Pancreas (tissue), 10 donors: Measurements from ENCODE around the gene RFX8. TPM values are rescaled to one million over a fixed set of nuclear protein-coding genes. Genes with fewer than 3 reads are reported as not detected.

Source experiments
- ATAC-seq, 4 donors: fragments of 200-7000 bp; cut with Tn5 transposase; one replicate each; pipeline versions ENCODE4 v1.8.0 to v1.9.1; 2020; ENCODE audit warnings: mild to moderate bottlenecking in 4 of 4, moderate library complexity in 4 of 4
- DNase-seq, 6 donors: peaks; one replicate each; pipeline ENCODE4 v3.0.0-alpha.2; 2020
- FAIRE-seq: peaks from 2 replicates; lab custom pipeline; 2012; peaks lifted over from hg19 to GRCh38; lab: Jason Lieb, UNC
- H3K27ac ChIP-seq, 4 donors: fragments of 200-600 bp; sonication (generic); 1 replicate in 3 of 4; 2 replicates in 1 of 4; pipeline versions ENCODE4 v1.5.0 to v1.8.0; 2020
- H3K27me3 ChIP-seq, 4 donors: fragments of 200-600 bp; one replicate each; pipeline ENCODE4 v1.8.0; 2021
- H3K36me3 ChIP-seq, 3 donors: fragments of 200-600 bp; sonication (generic) in 1 of 3; one replicate each; pipeline versions ENCODE4 v1.5.0 to v1.8.0; 2020 to 2021
- H3K4me1 ChIP-seq, 3 donors: fragments of 200-600 bp; one replicate each; pipeline ENCODE4 v1.8.0; 2021
- H3K4me3 ChIP-seq, 4 donors: fragments of 200-600 bp; sonication (generic) in 2 of 4; one replicate each; pipeline versions ENCODE4 v1.5.0 to v1.8.0; 2020 to 2021
- H3K9me3 ChIP-seq, 4 donors: fragments of 200-600 bp; one replicate each; pipeline ENCODE4 v1.8.0; 2021
- WGBS, 2 donors: extraction: QIAGEN DNeasy Blood & Tissue Kit; methylation state at CpG; one replicate each; pipeline ENCODE4 v1.1.7; 2013; 5-methylcytosine and 5-hydroxymethylcytosine counted together
- intact Hi-C, 3 donors: fragments of 100-400 bp; cut with DNase I; formaldehyde crosslinking; loops; one replicate each; pipeline versions ENCODE4 v1.11.1 to v1.14.2; 2022
- polyA plus RNA-seq, 2 donors: library from polyadenylated mRNA; stranded (reverse); fragments of 200-250 nt; gene quantifications; one replicate each; pipeline ENCODE4 v1.2.3, GENCODE V29; 2013
- total RNA-seq, 6 donors: library from RNA; stranded (reverse); fragmentation: NEBNext Ultra II Directional in 4 of 6; extraction: Animal tissue kit (Norgen Biotek cat#: 25700) in 4 of 6; gene quantifications; one replicate each; pipeline versions ENCODE4 v1.2.1 to v1.2.4, GENCODE V29; 2021 to 2023
- TF ChIP-seq, protein P1 (sequence below), 4 donors: fragments of 200-600 bp; sonication (generic) in 3 of 4; IDR thresholded peaks; one replicate each; pipeline versions ENCODE4 v1.5.0 to v1.8.0; 2021; ENCODE audit warnings: antibody characterized with exemption in 4 of 4
- donor health status: healthy with polysubstance abuse.
- donor health status: DM: no; HTN: no; CAD: no; lungs with moderate emphysema.
- donor health status: DM: no; HTN: no; CAD: no.
- donor health status: control.
- donor health status: control.
- donor health status: Bipolar disorder and iron deficiency.
- donor health status: DM: yes; HTN: yes; CAD: no.
- donor health status: DM: no; HTN: no; CAD: no.
- donor health status: DM: no; HTN: no; CAD: no.
- donor health status: DM: yes; HTN: yes; CAD: no.

The RFX8 gene
- total and polyA plus RNA-seq, 8 donors = 0.15 to 0.52 (median 0.34) TPM; not detected in 4

DNA sequence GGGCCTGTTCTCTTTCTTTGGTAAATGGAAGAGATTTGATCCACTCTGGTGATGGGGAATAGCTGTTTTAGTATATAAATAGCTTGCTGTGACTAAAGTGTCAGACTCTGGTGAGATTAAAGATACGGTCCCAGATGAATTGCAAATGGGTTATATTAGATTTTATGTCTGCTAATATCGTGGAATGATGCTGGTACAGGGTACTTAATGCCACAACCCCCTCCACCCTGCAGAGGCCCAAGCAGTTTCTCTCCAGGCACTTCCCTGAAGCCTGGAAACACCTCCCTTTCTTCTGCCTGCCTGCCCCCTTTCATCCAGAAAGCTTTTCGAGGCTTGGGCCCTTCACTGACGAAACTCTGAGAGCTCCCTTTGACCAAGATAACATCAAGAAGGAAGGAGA is 21.4 kb upstream of the RFX8 start:
- no peak overlapping the region for H3K4me3 ChIP-seq
- no peak for ATAC-seq
- no peak overlapping the region for H3K27ac ChIP-seq
- H3K9me3 ChIP-seq = no peaks in the 10 kb centered on the region
- TF ChIP-seq, protein P1, sequence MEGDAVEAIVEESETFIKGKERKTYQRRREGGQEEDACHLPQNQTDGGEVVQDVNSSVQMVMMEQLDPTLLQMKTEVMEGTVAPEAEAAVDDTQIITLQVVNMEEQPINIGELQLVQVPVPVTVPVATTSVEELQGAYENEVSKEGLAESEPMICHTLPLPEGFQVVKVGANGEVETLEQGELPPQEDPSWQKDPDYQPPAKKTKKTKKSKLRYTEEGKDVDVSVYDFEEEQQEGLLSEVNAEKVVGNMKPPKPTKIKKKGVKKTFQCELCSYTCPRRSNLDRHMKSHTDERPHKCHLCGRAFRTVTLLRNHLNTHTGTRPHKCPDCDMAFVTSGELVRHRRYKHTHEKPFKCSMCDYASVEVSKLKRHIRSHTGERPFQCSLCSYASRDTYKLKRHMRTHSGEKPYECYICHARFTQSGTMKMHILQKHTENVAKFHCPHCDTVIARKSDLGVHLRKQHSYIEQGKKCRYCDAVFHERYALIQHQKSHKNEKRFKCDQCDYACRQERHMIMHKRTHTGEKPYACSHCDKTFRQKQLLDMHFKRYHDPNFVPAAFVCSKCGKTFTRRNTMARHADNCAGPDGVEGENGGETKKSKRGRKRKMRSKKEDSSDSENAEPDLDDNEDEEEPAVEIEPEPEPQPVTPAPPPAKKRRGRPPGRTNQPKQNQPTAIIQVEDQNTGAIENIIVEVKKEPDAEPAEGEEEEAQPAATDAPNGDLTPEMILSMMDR (IDR thresholded peaks at IDR 0.05) = no peak
- no peaks in the 10 kb centered on the region for H3K27me3 ChIP-seq
- no peaks in the 10 kb centered on the region for H3K36me3 ChIP-seq
- 74 to 75% methylated on average over 4 of the region's 4 CpGs for WGBS, 2 donors
- intact Hi-C loops = no loop called here
- H3K4me1 ChIP-seq = peaks cover 0 to 2% (median 0%) of the 10 kb centered on the region in 3 donors
- no peak for DNase-seq
- no peak for FAIRE-seq

GRCh38 chr2:101492936-101493473 is 18.1 kb upstream of the RFX8 start:
- DNase-seq = no peak
- intact Hi-C loops = no loop called here
- WGBS, 2 donors = 80 to 86% methylated on average over 6 of the region's 6 CpGs
- no peak for FAIRE-seq
- no peak overlapping the region for H3K27ac ChIP-seq
- H3K36me3 ChIP-seq = no peaks in the 10 kb centered on the region
- H3K9me3 ChIP-seq = no peaks in the 10 kb centered on the region
- H3K4me3 ChIP-seq = no peak overlapping the region
- no peaks in the 10 kb centered on the region for H3K4me1 ChIP-seq
- H3K27me3 ChIP-seq = no peaks in the 10 kb centered on the region
- TF ChIP-seq, protein P1 (IDR thresholded peaks at IDR 0.05) = no peak
- ATAC-seq = no peak

DNA sequence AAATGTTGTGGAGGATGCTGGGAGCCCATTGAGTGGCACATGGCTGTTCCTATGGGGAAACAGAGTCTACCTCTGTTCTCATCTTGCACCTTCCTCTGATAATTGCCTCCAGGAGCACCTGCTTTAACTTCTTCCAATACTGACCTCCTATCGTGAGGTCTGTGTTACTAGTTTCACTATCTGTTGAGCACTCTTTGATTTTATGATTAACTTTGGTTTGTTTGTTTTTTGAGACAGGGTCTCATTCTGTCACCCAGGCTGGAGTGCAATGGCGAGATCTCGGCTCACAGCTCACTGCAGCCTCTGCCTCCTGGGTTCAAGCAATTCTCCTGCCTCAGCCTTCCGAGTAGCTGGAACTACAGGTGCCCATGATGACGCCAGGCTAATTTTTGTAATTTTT is 12.1 kb upstream of the RFX8 start:
- intact Hi-C loops = no loop called here
- WGBS, 2 donors = 40 to 44% methylated on average over 5 of the region's 5 CpGs
- Histone ChIP-seq H3K9me3 (no peaks in the 10 kb centered on the region), H3K27ac (no peak overlapping the region), H3K4me1 (no peaks in the 10 kb centered on the region), H3K27me3 (no peaks in the 10 kb centered on the region), H3K4me3 (no peak overlapping the region), H3K36me3 (no peaks in the 10 kb centered on the region)
- no peak for DNase-seq
- no peak for ATAC-seq
- TF ChIP-seq, protein P1 (IDR thresholded peaks at IDR 0.05) = no peak
- FAIRE-seq = no peak

- no peak for FAIRE-seq
- no peaks in the 10 kb centered on the region for H3K36me3 ChIP-seq
- H3K9me3 ChIP-seq = no peaks in the 10 kb centered on the region
- no peak overlapping the region for H3K27ac ChIP-seq
- no peak overlapping the region for H3K4me3 ChIP-seq
- H3K4me1 ChIP-seq = no peaks in the 10 kb centered on the region
- TF ChIP-seq, protein P1 (IDR thresholded peaks at IDR 0.05) = no peak
- DNase-seq = no peak
- no peaks in the 10 kb centered on the region for H3K27me3 ChIP-seq
- ATAC-seq = no peak
- WGBS, 2 donors = 68 to 75% methylated on average over 4 of the region's 4 CpGs
- intact Hi-C loops = no loop called here
Observed at GRCh38 chr2:101486258-101486701, 11.4 kb upstream of the RFX8 start.

- 89 to 93% methylated on average over 4 of the region's 4 CpGs for WGBS, 2 donors
- intact Hi-C loops = no loop called here
- H3K36me3 ChIP-seq = no peaks in the 10 kb centered on the region
- FAIRE-seq (no peak), DNase-seq (no peak), ATAC-seq (no peak)
- H3K27me3 ChIP-seq = no peaks in the 10 kb centered on the region
- no peak overlapping the region for H3K4me3 ChIP-seq
- TF ChIP-seq, protein P1 (IDR thresholded peaks at IDR 0.05) = no peak
- no peaks in the 10 kb centered on the region for H3K9me3 ChIP-seq
- H3K4me1 ChIP-seq = no peaks in the 10 kb centered on the region
- no peak overlapping the region for H3K27ac ChIP-seq
Observed at GRCh38 chr2:101485856-101486255, 10.9 kb upstream of the RFX8 start.
